Measurements from ENCODE around the gene SELENON.

DNA sequence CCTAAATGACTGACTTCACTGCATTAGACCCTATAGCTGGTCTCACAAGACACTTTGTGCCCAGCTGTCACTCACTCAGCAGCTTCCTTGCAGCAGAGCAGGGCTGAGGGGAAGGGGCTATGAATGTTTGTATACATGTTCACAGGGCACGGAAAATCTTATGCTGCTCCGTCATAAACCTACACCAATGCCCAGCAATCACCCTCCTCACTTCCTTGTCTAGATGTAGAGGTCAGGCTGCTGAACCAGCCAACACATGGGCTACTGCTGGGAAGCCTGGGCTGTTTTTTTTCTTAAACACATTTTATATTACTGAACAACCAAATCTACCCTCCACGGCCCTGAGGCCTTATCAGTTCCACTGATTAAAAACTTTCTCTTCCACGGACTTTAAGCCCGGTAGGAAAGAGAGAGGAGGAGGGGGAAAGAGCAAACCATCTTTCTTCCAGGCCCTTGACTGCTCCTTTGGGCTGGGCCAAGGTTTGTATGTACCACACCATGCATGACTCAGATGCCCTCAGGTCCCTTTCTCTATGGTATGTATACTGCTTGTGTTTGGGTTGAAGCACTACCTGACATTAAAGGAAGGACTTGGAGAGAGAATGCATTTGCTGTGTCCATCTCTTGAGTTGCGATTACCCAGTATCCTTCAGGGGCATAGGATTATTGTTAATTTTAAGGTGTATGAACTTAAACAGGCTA, 32.5 kb downstream of the SELENON start:
- TF ChIP-seq MED1 (CRISPR knock-in tag; IDR thresholded peaks at IDR 0.05; ENCODE audit: borderline replicate concordance) (no peak), ZNF384 (IDR thresholded peaks at IDR 0.05; ENCODE audit: low read depth, low read length) (no peak), CTCF (IDR thresholded peaks at IDR 0.05 in 2 of 3, conservative IDR thresholded peaks at IDR 0.05 in 1 of 3; ENCODE audit: insufficient read depth in 2 of 3, low read depth in 1 of 3, low read length in 3 of 3) (no peak), NFIC (IDR thresholded peaks at IDR 0.05) (no peak), POLR2A (conservative IDR thresholded peaks at IDR 0.05) (no peak), IRF9 (tag; IDR thresholded peaks at IDR 0.05) (no peak)

Measured in K562 (cell line).